ENCODE measurements around the gene TCF19.

TCF19 gene

GRCh38 chr6:31135710-31136109 is 22.7 kb upstream of the TCF19 start:
- no peaks in the 10 kb centered on the region for H3K9me3 ChIP-seq (ENCODE audit: severe bottlenecking)
- no peak for DNase-seq (ENCODE audit: low spot score)
- ATAC-seq (ENCODE audit: low read depth) = no peak
- no peaks in the 10 kb centered on the region for H3K4me1 ChIP-seq (ENCODE audit: insufficient read depth, poor library complexity, severe bottlenecking)
- no peaks in the 10 kb centered on the region for H3K27me3 ChIP-seq (ENCODE audit: insufficient read depth, poor library complexity, severe bottlenecking)
- H3K4me3 ChIP-seq (ENCODE audit: severe bottlenecking) = no peak overlapping the region
- H3K27ac ChIP-seq (ENCODE audit: poor library complexity, severe bottlenecking) = no peak overlapping the region
- TF ChIP-seq CTCF (IDR thresholded peaks at IDR 0.05; ENCODE audit: poor library complexity, severe bottlenecking) = no peak
- H3K36me3 ChIP-seq (ENCODE audit: low read depth) = no peaks in the 10 kb centered on the region

- H3K9me3 ChIP-seq (ENCODE audit: severe bottlenecking) = no peaks in the 10 kb centered on the region
- no peak for ATAC-seq (ENCODE audit: low read depth)
- H3K4me3 ChIP-seq (ENCODE audit: severe bottlenecking) = no peak within 1 kb of the TSS
Observed at GRCh38 chr6:31138982-31139381, 19.4 kb upstream of the TCF19 start, which contains the start of gene PSORS1C2. Gene PSORS1C2, minus strand, starts transcription at chr6:31139066. Its CDS starts 40 bp downstream, at chr6:31139026.

GRCh38 chr6:31139599-31139998 is 18.8 kb upstream of the TCF19 start:
- H3K36me3 ChIP-seq (ENCODE audit: low read depth) = peaks cover 14% of the 10 kb centered on the region
- no peak for TF ChIP-seq CTCF (IDR thresholded peaks at IDR 0.05; ENCODE audit: poor library complexity, severe bottlenecking)
- DNase-seq (ENCODE audit: low spot score) (no peak), ATAC-seq (ENCODE audit: low read depth) (no peak)
- no peaks in the 10 kb centered on the region for H3K9me3 ChIP-seq (ENCODE audit: severe bottlenecking)
- no peaks in the 10 kb centered on the region for H3K4me1 ChIP-seq (ENCODE audit: insufficient read depth, poor library complexity, severe bottlenecking)
- no peak overlapping the region for H3K4me3 ChIP-seq (ENCODE audit: severe bottlenecking)
- no peak overlapping the region for H3K27ac ChIP-seq (ENCODE audit: poor library complexity, severe bottlenecking)
- H3K27me3 ChIP-seq (ENCODE audit: insufficient read depth, poor library complexity, severe bottlenecking) = no peaks in the 10 kb centered on the region

More at GRCh38 chr6:31138982-31139381, 19.4 kb upstream of the TCF19 start, which contains the start of gene PSORS1C2:
- Histone ChIP-seq H3K27ac (ENCODE audit: poor library complexity, severe bottlenecking) (no peak within 1 kb of the TSS), H3K36me3 (ENCODE audit: low read depth) (peaks cover 8% of the 10 kb centered on the region), H3K4me1 (ENCODE audit: insufficient read depth, poor library complexity, severe bottlenecking) (no peaks in the 10 kb centered on the region), H3K27me3 (ENCODE audit: insufficient read depth, poor library complexity, severe bottlenecking) (no peaks in the 10 kb centered on the region)
- no peak for DNase-seq (ENCODE audit: low spot score)
- no peak for TF ChIP-seq CTCF (IDR thresholded peaks at IDR 0.05; ENCODE audit: poor library complexity, severe bottlenecking)

- no peak for TF ChIP-seq CTCF (IDR thresholded peaks at IDR 0.05; ENCODE audit: poor library complexity, severe bottlenecking)
- Histone ChIP-seq H3K4me3 (ENCODE audit: severe bottlenecking) (no peak overlapping the region), H3K27ac (ENCODE audit: poor library complexity, severe bottlenecking) (no peak overlapping the region), H3K36me3 (ENCODE audit: low read depth) (peaks cover 15% of the 10 kb centered on the region), H3K4me1 (ENCODE audit: insufficient read depth, poor library complexity, severe bottlenecking) (no peaks in the 10 kb centered on the region), H3K27me3 (ENCODE audit: insufficient read depth, poor library complexity, severe bottlenecking) (no peaks in the 10 kb centered on the region), H3K9me3 (ENCODE audit: severe bottlenecking) (no peaks in the 10 kb centered on the region)
- DNase-seq (ENCODE audit: low spot score) = no peak
- no peak for ATAC-seq (ENCODE audit: low read depth)
Observed at GRCh38 chr6:31140643-31141042, 17.7 kb upstream of the TCF19 start.

GRCh38 chr6:31142361-31142761 is 16.0 kb upstream of the TCF19 start:
- ATAC-seq (ENCODE audit: low read depth) = no peak
- no peaks in the 10 kb centered on the region for H3K9me3 ChIP-seq (ENCODE audit: severe bottlenecking)
- H3K27ac ChIP-seq (ENCODE audit: poor library complexity, severe bottlenecking) = no peak overlapping the region
- no peak for TF ChIP-seq CTCF (IDR thresholded peaks at IDR 0.05; ENCODE audit: poor library complexity, severe bottlenecking)
- peaks cover 21% of the 10 kb centered on the region for H3K36me3 ChIP-seq (ENCODE audit: low read depth)
- no peak overlapping the region for H3K4me3 ChIP-seq (ENCODE audit: severe bottlenecking)
- no peak for DNase-seq (ENCODE audit: low spot score)
- no peaks in the 10 kb centered on the region for H3K27me3 ChIP-seq (ENCODE audit: insufficient read depth, poor library complexity, severe bottlenecking)
- no peaks in the 10 kb centered on the region for H3K4me1 ChIP-seq (ENCODE audit: insufficient read depth, poor library complexity, severe bottlenecking)
